Measurements from ENCODE around the gene IMPDH2.

Gene IMPDH2

DNA sequence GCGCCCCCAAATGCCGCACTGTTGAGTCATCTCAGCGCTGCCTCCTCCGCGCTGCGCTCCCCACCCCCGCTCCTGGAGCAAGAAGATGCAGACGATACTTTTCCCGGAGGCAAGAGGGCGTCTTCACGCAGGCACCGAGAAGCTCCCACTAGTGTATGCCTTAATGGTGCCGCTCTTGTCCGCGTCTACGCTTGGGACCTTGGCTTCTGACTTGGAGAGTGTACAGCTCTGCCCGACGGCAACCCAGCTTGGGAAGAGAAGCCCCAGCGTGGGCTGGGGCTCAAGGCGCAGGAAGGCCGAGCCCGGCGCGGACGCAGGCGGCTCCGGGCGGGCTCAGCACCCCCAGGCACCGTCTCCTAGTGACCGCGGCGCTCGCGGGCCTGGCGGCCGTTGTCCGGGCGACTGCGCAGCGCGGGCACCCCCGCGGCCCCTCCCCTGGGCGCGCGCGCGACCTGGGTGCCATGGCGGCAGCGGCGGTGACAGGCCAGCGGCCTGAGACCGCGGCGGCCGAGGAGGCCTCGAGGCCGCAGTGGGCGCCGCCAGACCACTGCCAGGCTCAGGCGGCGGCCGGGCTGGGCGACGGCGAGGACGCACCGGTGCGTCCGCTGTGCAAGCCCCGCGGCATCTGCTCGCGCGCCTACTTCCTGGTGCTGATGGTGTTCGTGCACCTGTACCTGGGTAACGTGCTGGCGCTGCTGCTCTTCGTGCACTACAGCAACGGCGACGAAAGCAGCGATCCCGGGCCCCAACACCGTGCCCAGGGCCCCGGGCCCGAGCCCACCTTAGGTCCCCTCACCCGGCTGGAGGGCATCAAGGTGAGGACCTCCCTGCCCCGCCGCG, 39.2 kb downstream of the IMPDH2 start, which contains the start of gene P4HTM:
Gene P4HTM, plus strand, starts transcription at position 446 of the 840 bp plus-strand sequence. Its CDS starts 16 bp downstream, at position 462.
- H4K91ac ChIP-seq (ENCODE audit: low read depth, low read length, poor library complexity) = peak within 1 kb of the TSS; percentile 9
- peak within 1 kb of the TSS; percentile 91 for H2BK5ac ChIP-seq (ENCODE audit: low read length)
- H3K27ac ChIP-seq (replicated peaks; ENCODE audit: low read length) = peak within 1 kb of the TSS; percentile 93
- H2BK120ac ChIP-seq (ENCODE audit: low read depth, low read length) = peak within 1 kb of the TSS; percentile 65
- H2BK12ac ChIP-seq (ENCODE audit: low read length) = peak within 1 kb of the TSS; percentile 30
- H3K27me3 ChIP-seq (ENCODE audit: control insufficient read depth in 3 of 3, insufficient read depth in 3 of 3, low read depth in 1 of 3, low read length in 3 of 3) = no peaks in the 10 kb centered on the region
- peak within 1 kb of the TSS; percentile 97 for H3K23ac ChIP-seq (ENCODE audit: low read depth, low read length, poor library complexity)
- H3K4me1 ChIP-seq (ENCODE audit: control insufficient read depth in 2 of 2, insufficient read depth in 1 of 2, low read depth in 1 of 2, low read length in 2 of 2) = peaks cover 13 to 19% of the 10 kb centered on the region in 2 donors
- H3K18ac ChIP-seq (ENCODE audit: low read length) = peak within 1 kb of the TSS; percentile 97
- no peaks in the 10 kb centered on the region for H3K9me3 ChIP-seq (replicated peaks in 1 of 2; ENCODE audit: control insufficient read depth in 2 of 2, insufficient read depth in 1 of 2, low read depth in 1 of 2, low read length in 2 of 2)
- peak within 1 kb of the TSS; percentile 87 for H2BK15ac ChIP-seq (ENCODE audit: low read length)
- peak within 1 kb of the TSS; percentile 93 for H3K4me2 ChIP-seq (ENCODE audit: insufficient read depth, low read length, poor library complexity, severe bottlenecking)
- peaks cover 10% of the 10 kb centered on the region for H3K79me1 ChIP-seq (ENCODE audit: low read depth, low read length)
- no CpG with 5 or more reads among the region's 91 CpGs for WGBS, 2 donors (ENCODE audit: extremely low coverage in 2 of 2, insufficient read length in 2 of 2, insufficient replicate concordance in 1 of 2)
- peak within 1 kb of the TSS; percentile 97 for H3K4ac ChIP-seq (ENCODE audit: low read length)
- no peak within 1 kb of the TSS for H4K8ac ChIP-seq (ENCODE audit: low read depth, low read length)
- H3K4me3 ChIP-seq (ENCODE audit: low read length in 2 of 2) = peak within 1 kb of the TSS; percentile 64 to 99
- peak; percentile 80 for DNase-seq (ENCODE audit: low spot score)
- H3K9ac ChIP-seq (ENCODE audit: low read depth, low read length, poor library complexity) = peak within 1 kb of the TSS; percentile 99
- H2AFZ ChIP-seq (ENCODE audit: low read length) = peak within 1 kb of the TSS; percentile 93
- H3K36me3 ChIP-seq (replicated peaks in 1 of 2; ENCODE audit: control insufficient read depth in 2 of 2, insufficient read depth in 2 of 2, low read length in 2 of 2) = peaks cover 8 to 27% of the 10 kb centered on the region in 2 donors
- H3K14ac ChIP-seq (ENCODE audit: low read length) = peak within 1 kb of the TSS; percentile 99
- H2AK5ac ChIP-seq (ENCODE audit: low read depth, low read length) = peak within 1 kb of the TSS; percentile 90

- Histone ChIP-seq H3K27me3 (ENCODE audit: control insufficient read depth in 3 of 3, insufficient read depth in 3 of 3, low read depth in 1 of 3, low read length in 3 of 3) (no peaks in the 10 kb centered on the region), H3K9ac (ENCODE audit: low read depth, low read length, poor library complexity) (peak overlapping the region; percentile 99), H2AK5ac (ENCODE audit: low read depth, low read length) (peak overlapping the region; percentile 90), H3K4ac (ENCODE audit: low read length) (peak overlapping the region; percentile 15), H3K14ac (ENCODE audit: low read length) (peak overlapping the region; percentile 83), H2BK12ac (ENCODE audit: low read length) (peak overlapping the region; percentile 30), H2BK120ac (ENCODE audit: low read depth, low read length) (no peak overlapping the region), H3K18ac (ENCODE audit: low read length) (peak overlapping the region; percentile 97), H3K4me3 (ENCODE audit: low read length in 2 of 2) (peak overlapping the region; percentile 64 to 99), H3K23ac (ENCODE audit: low read depth, low read length, poor library complexity) (peak overlapping the region; percentile 97), H2BK5ac (ENCODE audit: low read length) (peak overlapping the region; percentile 91), H2AFZ (ENCODE audit: low read length) (peak overlapping the region; percentile 93), H4K91ac (ENCODE audit: low read depth, low read length, poor library complexity) (peak overlapping the region; percentile 9), H4K8ac (ENCODE audit: low read depth, low read length) (no peak overlapping the region), H3K4me2 (ENCODE audit: insufficient read depth, low read length, poor library complexity, severe bottlenecking) (peak overlapping the region; percentile 93), H3K27ac (replicated peaks; ENCODE audit: low read length) (peak overlapping the region; percentile 93), H3K79me1 (ENCODE audit: low read depth, low read length) (peaks cover 10% of the 10 kb centered on the region), H3K36me3 (replicated peaks in 1 of 2; ENCODE audit: control insufficient read depth in 2 of 2, insufficient read depth in 2 of 2, low read length in 2 of 2) (peaks cover 13 to 35% of the 10 kb centered on the region in 2 donors), H3K4me1 (ENCODE audit: control insufficient read depth in 2 of 2, insufficient read depth in 1 of 2, low read depth in 1 of 2, low read length in 2 of 2) (peaks cover 13 to 19% of the 10 kb centered on the region in 2 donors), H2BK15ac (ENCODE audit: low read length) (peak overlapping the region; percentile 87), H3K9me3 (replicated peaks in 1 of 2; ENCODE audit: control insufficient read depth in 2 of 2, insufficient read depth in 1 of 2, low read depth in 1 of 2, low read length in 2 of 2) (no peaks in the 10 kb centered on the region)
- WGBS, 2 donors (ENCODE audit: extremely low coverage in 2 of 2, insufficient read length in 2 of 2, insufficient replicate concordance in 1 of 2) = no CpG with 5 or more reads among the region's 21 CpGs
- DNase-seq (ENCODE audit: low spot score) = no peak
Observed at GRCh38 chr3:48989126-48989795, 39.9 kb downstream of the IMPDH2 start.

- Histone ChIP-seq H3K79me1 (ENCODE audit: low read depth, low read length) (peaks cover 12% of the 10 kb centered on the region), H2AK5ac (ENCODE audit: low read depth, low read length) (no peak overlapping the region), H3K9me3 (replicated peaks in 1 of 2; ENCODE audit: control insufficient read depth in 2 of 2, insufficient read depth in 1 of 2, low read depth in 1 of 2, low read length in 2 of 2) (no peaks in the 10 kb centered on the region), H2BK15ac (ENCODE audit: low read length) (no peak overlapping the region), H3K9ac (ENCODE audit: low read depth, low read length, poor library complexity) (no peak overlapping the region), H3K4me2 (ENCODE audit: insufficient read depth, low read length, poor library complexity, severe bottlenecking) (no peak overlapping the region), H2BK12ac (ENCODE audit: low read length) (no peak overlapping the region), H3K4me3 (ENCODE audit: low read length in 2 of 2) (no peak overlapping the region), H2AFZ (ENCODE audit: low read length) (no peak overlapping the region), H3K4me1 (ENCODE audit: control insufficient read depth in 2 of 2, insufficient read depth in 1 of 2, low read depth in 1 of 2, low read length in 2 of 2) (peaks cover 5 to 12% of the 10 kb centered on the region in 2 donors), H2BK120ac (ENCODE audit: low read depth, low read length) (no peak overlapping the region), H3K36me3 (replicated peaks in 1 of 2; ENCODE audit: control insufficient read depth in 2 of 2, insufficient read depth in 2 of 2, low read length in 2 of 2) (peaks cover 30 to 58% of the 10 kb centered on the region in 2 donors), H3K27me3 (ENCODE audit: control insufficient read depth in 3 of 3, insufficient read depth in 3 of 3, low read depth in 1 of 3, low read length in 3 of 3) (no peaks in the 10 kb centered on the region), H3K14ac (ENCODE audit: low read length) (no peak overlapping the region), H3K23ac (ENCODE audit: low read depth, low read length, poor library complexity) (no peak overlapping the region), H3K18ac (ENCODE audit: low read length) (no peak overlapping the region), H3K4ac (ENCODE audit: low read length) (no peak overlapping the region), H2BK5ac (ENCODE audit: low read length) (no peak overlapping the region), H3K27ac (replicated peaks; ENCODE audit: low read length) (no peak overlapping the region), H4K8ac (ENCODE audit: low read depth, low read length) (no peak overlapping the region), H4K91ac (ENCODE audit: low read depth, low read length, poor library complexity) (no peak overlapping the region)
- DNase-seq (ENCODE audit: low spot score) = no peak
- WGBS, 2 donors (ENCODE audit: extremely low coverage in 2 of 2, insufficient read length in 2 of 2, insufficient replicate concordance in 1 of 2) = no CpG with 5 or more reads among the region's 7 CpGs
Observed at GRCh38 chr3:48985831-48986376, 43.3 kb downstream of the IMPDH2 start.

GRCh38 chr3:48984663-48985062, 44.5 kb downstream of the IMPDH2 start:
- Histone ChIP-seq H2BK15ac (ENCODE audit: low read length) (no peak overlapping the region), H3K9ac (ENCODE audit: low read depth, low read length, poor library complexity) (no peak overlapping the region), H3K23ac (ENCODE audit: low read depth, low read length, poor library complexity) (no peak overlapping the region), H4K91ac (ENCODE audit: low read depth, low read length, poor library complexity) (no peak overlapping the region), H2BK120ac (ENCODE audit: low read depth, low read length) (no peak overlapping the region), H3K79me1 (ENCODE audit: low read depth, low read length) (peaks cover 7% of the 10 kb centered on the region), H3K4me3 (ENCODE audit: low read length in 2 of 2) (no peak overlapping the region), H2BK12ac (ENCODE audit: low read length) (no peak overlapping the region), H3K4ac (ENCODE audit: low read length) (no peak overlapping the region), H3K4me1 (ENCODE audit: control insufficient read depth in 2 of 2, insufficient read depth in 1 of 2, low read depth in 1 of 2, low read length in 2 of 2) (peaks cover 5 to 6% of the 10 kb centered on the region in 2 donors), H3K18ac (ENCODE audit: low read length) (no peak overlapping the region), H3K36me3 (replicated peaks in 1 of 2; ENCODE audit: control insufficient read depth in 2 of 2, insufficient read depth in 2 of 2, low read length in 2 of 2) (peaks cover 36 to 69% of the 10 kb centered on the region in 2 donors), H2BK5ac (ENCODE audit: low read length) (no peak overlapping the region), H3K27me3 (ENCODE audit: control insufficient read depth in 3 of 3, insufficient read depth in 3 of 3, low read depth in 1 of 3, low read length in 3 of 3) (no peaks in the 10 kb centered on the region), H2AK5ac (ENCODE audit: low read depth, low read length) (no peak overlapping the region), H3K27ac (replicated peaks; ENCODE audit: low read length) (no peak overlapping the region), H3K14ac (ENCODE audit: low read length) (no peak overlapping the region), H3K4me2 (ENCODE audit: insufficient read depth, low read length, poor library complexity, severe bottlenecking) (no peak overlapping the region), H2AFZ (ENCODE audit: low read length) (no peak overlapping the region), H3K9me3 (replicated peaks in 1 of 2; ENCODE audit: control insufficient read depth in 2 of 2, insufficient read depth in 1 of 2, low read depth in 1 of 2, low read length in 2 of 2) (no peaks in the 10 kb centered on the region), H4K8ac (ENCODE audit: low read depth, low read length) (no peak overlapping the region)
- DNase-seq (ENCODE audit: low spot score) = no peak

Measured in neuronal stem cell (in vitro differentiated cells).